ENCODE data around the gene PIEZO2.

The PIEZO2 gene

DNA sequence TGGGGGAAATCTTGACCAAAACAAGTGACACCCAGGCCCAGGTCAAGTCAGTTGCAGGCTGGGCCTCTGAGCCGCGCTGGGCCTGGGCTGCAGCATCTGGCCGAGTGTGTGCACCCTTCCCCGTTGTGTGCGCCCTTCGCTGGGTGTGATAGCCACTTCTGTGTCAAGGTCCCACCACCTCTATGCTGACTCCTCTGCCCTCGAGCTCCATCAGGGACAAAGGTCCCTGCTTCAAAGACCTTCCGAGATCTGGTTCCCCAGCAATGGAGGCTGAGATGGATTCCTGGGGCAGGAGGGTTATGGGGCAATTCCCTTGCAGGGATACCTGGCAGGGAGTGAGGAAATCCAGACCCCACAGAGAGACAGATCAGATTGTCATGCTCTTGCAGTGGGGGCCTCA lies 93.6 kb downstream of the PIEZO2 start:
- DNase-seq, result no peak

GRCh38 chr18:11054497-11054896 lies 94.9 kb downstream of the PIEZO2 start:
- DNase-seq, result no peak

GRCh38 chr18:11053293-11053692 lies 96.1 kb downstream of the PIEZO2 start:
- DNase-seq, result no peak

- no peak for DNase-seq
Measured at GRCh38 chr18:11052800-11053199, 96.6 kb downstream of the PIEZO2 start.

GRCh38 chr18:11051462-11051861 lies 97.9 kb downstream of the PIEZO2 start:
- DNase-seq, result no peak

- DNase-seq, result no peak
Measured at GRCh38 chr18:11050966-11051365, 98.4 kb downstream of the PIEZO2 start.

GRCh38 chr18:11047817-11048216 lies 101.6 kb downstream of the PIEZO2 start:
- DNase-seq, result no peak

DNA sequence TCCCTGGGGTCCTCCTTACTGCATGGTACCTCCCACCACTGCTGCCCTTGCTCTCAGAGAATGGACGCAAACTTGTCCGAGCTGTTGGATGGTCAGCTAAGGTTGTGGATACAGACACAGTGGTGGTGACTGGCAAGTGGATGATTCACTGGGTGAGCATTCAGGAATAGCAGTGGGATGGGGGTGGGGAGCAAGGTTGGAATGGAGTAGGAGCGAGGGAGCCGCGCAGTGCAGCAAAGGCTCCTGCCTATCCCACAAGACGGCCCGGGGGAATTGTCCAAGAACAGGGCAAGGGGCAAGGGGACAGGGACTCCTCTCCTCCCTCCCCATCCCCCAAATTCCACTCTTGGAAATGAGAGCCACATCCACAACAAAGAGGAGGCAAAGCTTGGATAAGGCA lies 102.2 kb downstream of the PIEZO2 start:
- DNase-seq, result no peak

DNA sequence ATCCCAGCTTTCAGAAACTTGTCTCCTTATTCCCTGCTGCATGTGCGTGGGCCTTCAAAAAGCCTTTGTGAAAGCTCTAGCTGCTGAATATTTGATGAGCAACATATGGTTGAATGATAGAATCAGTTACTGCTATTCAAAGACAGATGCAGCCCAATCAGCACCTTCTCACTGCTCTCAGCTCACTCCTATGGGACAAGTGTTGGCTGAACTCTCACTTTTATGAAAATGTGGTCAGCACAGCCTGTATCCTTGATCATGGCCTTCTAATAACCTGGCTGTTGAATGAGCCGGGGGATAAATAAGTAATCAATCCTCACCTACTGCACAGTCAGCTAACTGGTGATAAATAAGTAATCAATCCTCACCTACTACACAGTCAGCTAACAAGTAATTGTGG lies 103.2 kb downstream of the PIEZO2 start:
- no peak for DNase-seq

DNA sequence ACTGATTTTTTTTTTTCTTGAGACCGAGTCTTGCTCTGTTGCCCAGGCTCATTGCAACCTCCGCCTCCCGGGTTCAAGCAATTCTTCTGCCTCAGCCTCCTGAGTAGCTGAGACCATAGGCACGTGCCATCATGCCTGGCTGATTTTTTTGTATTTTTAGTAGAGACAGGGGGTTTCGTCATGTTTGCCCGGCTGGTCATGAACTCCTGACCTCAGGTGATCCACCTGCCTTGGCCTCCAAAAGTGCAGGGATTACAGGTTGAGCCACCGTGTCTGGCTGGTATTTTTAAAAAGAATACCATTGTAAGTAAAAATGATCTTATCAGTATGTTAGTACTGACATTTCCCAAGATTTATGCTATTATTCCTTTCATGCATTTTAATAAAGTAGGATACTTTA lies 105.7 kb downstream of the PIEZO2 start:
- DNase-seq, result no peak

GRCh38 chr18:11042247-11042646 lies 107.1 kb downstream of the PIEZO2 start:
- DNase-seq, result no peak

DNA sequence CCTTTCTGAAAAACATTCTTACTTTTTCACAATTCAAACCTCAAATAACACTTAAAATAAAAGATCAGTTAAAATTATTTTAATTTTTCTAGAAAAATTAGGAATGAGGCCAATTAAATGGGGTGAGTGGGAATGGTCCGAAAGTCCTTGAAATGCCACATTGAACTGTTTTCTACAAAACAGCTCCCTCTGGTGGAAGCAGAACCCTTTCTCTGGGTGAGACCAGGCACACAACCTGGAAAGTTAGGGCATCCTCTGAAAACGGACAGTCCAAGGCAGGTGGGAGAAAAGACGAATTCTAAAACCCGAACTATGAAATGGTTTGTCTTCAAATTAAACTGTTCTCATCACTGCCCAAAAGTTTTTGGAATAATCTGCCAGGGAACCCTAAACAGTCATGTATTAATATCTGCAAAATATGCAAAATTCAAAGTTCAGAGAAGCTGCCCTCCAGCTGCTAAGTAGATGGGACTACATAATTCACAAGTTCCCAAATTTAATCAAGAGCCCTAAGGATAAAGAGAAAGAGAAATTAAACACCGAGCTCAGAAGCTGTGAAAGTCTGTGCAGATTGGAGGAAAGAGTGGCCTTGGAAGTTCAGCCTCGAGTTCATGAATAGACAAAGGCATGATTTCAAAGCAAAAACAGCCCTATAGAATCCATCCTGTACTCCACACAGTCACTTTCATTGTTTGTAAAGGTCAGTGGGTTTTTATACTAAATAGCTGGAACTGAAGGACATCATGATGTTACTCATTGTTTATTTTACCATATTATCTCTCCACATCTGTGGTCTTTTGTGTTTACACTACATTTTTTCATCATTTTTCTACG lies 108.3 kb downstream of the PIEZO2 start:
- peak; percentile 2 to 11 for DNase-seq

DNA sequence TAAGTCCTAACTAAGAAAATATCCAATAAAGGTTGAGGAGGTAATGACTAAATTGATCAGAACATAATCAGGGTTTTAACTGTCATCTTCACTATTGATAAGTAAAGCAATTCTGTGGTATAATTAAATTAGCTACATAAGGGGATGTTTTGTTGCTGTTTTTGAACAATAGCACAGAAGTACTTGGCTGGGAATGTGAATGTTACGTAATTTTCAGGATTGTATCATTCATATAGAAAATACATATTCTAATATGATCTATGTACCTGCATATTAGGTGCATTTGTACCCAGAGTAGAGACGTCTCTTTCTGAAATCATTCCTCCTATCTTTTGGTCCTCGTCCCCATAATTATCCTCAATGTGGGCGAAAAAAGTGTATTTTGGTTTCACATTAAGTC lies 109.0 kb downstream of the PIEZO2 start:
- DNase-seq, result no peak

GRCh38 chr18:11037533-11038240 lies 111.7 kb downstream of the PIEZO2 start:
- DNase-seq, result no peak

GRCh38 chr18:11035814-11036495 lies 113.4 kb downstream of the PIEZO2 start:
- DNase-seq, result no peak

- DNase-seq, result no peak
Measured at GRCh38 chr18:11035376-11035775, 114.0 kb downstream of the PIEZO2 start.

GRCh38 chr18:11034884-11035283 lies 114.5 kb downstream of the PIEZO2 start:
- DNase-seq, result no peak

GRCh38 chr18:11033503-11033902 lies 115.9 kb downstream of the PIEZO2 start:
- DNase-seq, result no peak

DNA sequence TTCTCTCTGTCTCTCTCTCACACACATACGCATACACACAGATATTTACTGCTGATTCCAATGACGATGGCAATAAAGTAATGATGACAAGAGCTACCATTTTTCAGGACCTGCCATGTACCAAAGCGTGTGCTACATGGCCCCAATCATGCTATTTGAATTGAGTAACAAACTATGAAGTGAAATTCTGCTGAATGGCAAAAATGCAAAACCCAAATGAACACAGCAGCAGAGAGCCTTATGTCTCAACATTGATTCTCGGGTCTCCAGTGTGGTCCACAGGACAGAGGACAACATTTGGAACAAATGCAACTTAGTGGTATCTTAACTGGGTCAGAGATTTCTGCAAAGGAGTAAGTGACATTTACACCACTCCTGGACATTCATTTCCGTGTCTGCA lies 117.4 kb downstream of the PIEZO2 start:
- DNase-seq, result no peak

GRCh38 chr18:11029021-11029420 lies 120.3 kb downstream of the PIEZO2 start:
- DNase-seq, result no peak

DNA sequence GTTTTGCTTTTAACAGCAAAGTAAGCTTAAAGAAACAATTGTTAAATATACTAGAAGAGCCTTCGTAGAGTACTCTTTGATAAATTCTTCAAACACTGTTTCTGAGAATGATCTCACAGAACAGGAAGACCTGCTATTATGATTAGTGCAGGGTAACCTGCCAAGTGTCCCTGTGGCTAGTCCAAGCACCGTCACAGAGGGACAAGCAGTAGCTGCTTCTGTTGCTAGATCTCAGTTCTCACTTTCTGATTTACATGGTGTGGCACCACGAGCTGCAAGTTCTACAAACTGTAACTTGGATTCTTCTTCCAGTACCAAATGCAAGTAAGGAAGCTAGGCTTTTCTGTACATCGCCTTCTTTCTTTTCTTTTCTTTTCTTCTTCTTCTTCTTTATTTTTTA lies 121.5 kb downstream of the PIEZO2 start:
- no peak for DNase-seq

- DNase-seq, result no peak
Measured at GRCh38 chr18:11025671-11026070, 123.7 kb downstream of the PIEZO2 start.

DNA sequence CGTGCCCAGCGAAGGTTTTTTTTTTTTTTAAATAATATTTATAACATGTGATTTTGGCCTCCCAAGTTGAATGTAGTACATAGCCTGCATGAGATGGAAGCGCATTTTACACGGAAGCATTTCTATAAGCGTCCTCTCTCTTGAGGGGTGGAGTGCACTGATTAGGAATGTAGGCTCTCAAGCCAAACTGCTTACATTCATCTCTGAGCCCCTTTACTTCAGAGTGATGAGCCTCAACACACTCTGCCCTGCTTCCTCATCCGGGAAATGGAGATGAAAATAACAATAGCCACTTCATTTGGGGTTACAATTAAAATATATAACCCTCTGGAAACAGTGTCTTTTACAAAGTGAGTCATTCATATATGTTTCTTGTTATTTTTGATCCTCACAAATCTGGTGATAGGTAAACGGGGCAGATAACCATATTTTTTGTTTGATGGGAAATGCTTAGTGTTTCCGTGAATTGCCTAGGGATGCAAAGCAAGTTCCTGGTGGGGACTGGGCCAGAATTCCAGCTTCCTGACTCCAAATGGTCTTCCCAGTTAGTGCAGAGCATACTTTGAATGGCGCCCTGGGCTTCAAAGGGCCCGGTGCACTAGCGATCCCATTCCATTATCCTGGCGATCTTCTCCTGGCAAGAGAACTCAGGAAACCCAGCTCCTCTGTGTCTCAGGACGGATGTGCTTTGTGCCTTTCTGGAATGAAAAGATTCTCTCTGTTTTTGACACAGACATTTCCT lies 124.3 kb downstream of the PIEZO2 start:
- no peak for DNase-seq
